SK-N-SH treated with all-trans-retinoic acid at 6 μM for 48 hours (cell line): Measurements from ENCODE around the gene MUTYH.

Experiments used
- ATAC-seq: fragments of 200-7000 bp; cut with Tn5 transposase; 3 replicates; pipeline ENCODE4 v1.9.1; 2020; ENCODE audit warnings: mild to moderate bottlenecking, moderate library complexity
- ARNTL ChIP-seq: fragments of 450-650 bp; formaldehyde crosslinking; IDR thresholded peaks from 2 replicates; pipeline ENCODE4 v1.5.0; 2020; ENCODE audit warnings: low read depth, mild to moderate bottlenecking, moderate library complexity, borderline replicate concordance
- BACH2 ChIP-seq: fragments of 250-450 bp; sonication (Bioruptor Pico); IDR thresholded peaks from 2 replicates; pipeline ENCODE4 v1.9.0; 2021; ENCODE audit warnings: mild to moderate bottlenecking, borderline replicate concordance
- CREB5 ChIP-seq: fragments of 250-450 bp; sonication (Bioruptor Pico); IDR thresholded peaks from 2 replicates; pipeline ENCODE4 v1.5.1; 2020; ENCODE audit warnings: low read depth, mild to moderate bottlenecking, moderate library complexity
- CSDC2 ChIP-seq: fragments of 250-450 bp; sonication (Bioruptor Pico); IDR thresholded peaks from 2 replicates; pipeline ENCODE4 v1.5.0; 2020; ENCODE audit warnings: mild to moderate bottlenecking, moderate library complexity
- CSRNP3 ChIP-seq: fragments of 250-450 bp; sonication (Bioruptor Pico); IDR thresholded peaks from 2 replicates; pipeline ENCODE4 v1.5.1; 2021; ENCODE audit warnings: mild to moderate bottlenecking, moderate library complexity
- ESRRG ChIP-seq: fragments of 250-450 bp; sonication (Bioruptor Pico); IDR thresholded peaks from 2 replicates; pipeline ENCODE4 v1.6.1; 2021; ENCODE audit warnings: mild to moderate bottlenecking
- GLIS3 ChIP-seq: fragments of 250-450 bp; sonication (Bioruptor Pico); IDR thresholded peaks from 2 replicates; pipeline ENCODE4 v1.5.0; 2020; ENCODE audit warnings: mild to moderate bottlenecking, moderate library complexity
- ISL1 ChIP-seq: fragments of 250-450 bp; sonication (Bioruptor Pico); IDR thresholded peaks from 2 replicates; pipeline ENCODE4 v2.1.2; 2022; ENCODE audit warnings: mild to moderate bottlenecking, moderate library complexity
- OSR1 ChIP-seq: fragments of 250-450 bp; sonication (Bioruptor Pico); IDR thresholded peaks from 2 replicates; pipeline ENCODE4 v1.8.0; 2022; ENCODE audit warnings: moderate library complexity, mild to moderate bottlenecking, inconsistent platforms
- PPARA ChIP-seq: fragments of 250-450 bp; sonication (Bioruptor Pico); IDR thresholded peaks from 2 replicates; pipeline ENCODE4 v1.5.0; 2020; ENCODE audit warnings: mild to moderate bottlenecking, borderline replicate concordance
- TCF4 ChIP-seq: fragments of 250-450 bp; sonication (Bioruptor Pico); IDR thresholded peaks from 2 replicates; pipeline ENCODE4 v1.8.0; 2021; ENCODE audit warnings: mild to moderate bottlenecking, moderate library complexity, borderline replicate concordance
- TOX ChIP-seq: fragments of 250-450 bp; sonication (Bioruptor Pico); IDR thresholded peaks from 2 replicates; pipeline ENCODE4 v1.8.0; 2021; ENCODE audit warnings: mild to moderate bottlenecking, moderate library complexity, borderline replicate concordance
- ZC3H10 ChIP-seq: fragments of 250-450 bp; sonication (Bioruptor Pico); IDR thresholded peaks from 2 replicates; pipeline ENCODE4 v1.5.1; 2021; ENCODE audit warnings: mild to moderate bottlenecking, moderate library complexity
- ZFP3 ChIP-seq: fragments of 250-450 bp; sonication (Bioruptor Pico); IDR thresholded peaks from 2 replicates; pipeline ENCODE4 v1.5.0; 2020; ENCODE audit warnings: mild to moderate bottlenecking, moderate library complexity
- ZFP30 ChIP-seq: fragments of 450-650 bp; formaldehyde crosslinking; IDR thresholded peaks from 2 replicates; pipeline ENCODE4 v1.5.0; 2022; ENCODE audit warnings: mild to moderate bottlenecking, moderate library complexity
- ZNF565 ChIP-seq: fragments of 450-650 bp; formaldehyde crosslinking; conservative IDR thresholded peaks from 2 replicates; pipeline ENCODE4 v1.5.0; 2020; ENCODE audit warnings: low read depth, mild to moderate bottlenecking, moderate library complexity
- ZNF70 ChIP-seq: fragments of 450-650 bp; formaldehyde crosslinking; IDR thresholded peaks from 2 replicates; pipeline ENCODE4 v1.5.0; 2020; ENCODE audit warnings: mild to moderate bottlenecking, moderate library complexity
- ZNF8 ChIP-seq: fragments of 450-650 bp; formaldehyde crosslinking; IDR thresholded peaks from 2 replicates; pipeline ENCODE4 v1.5.0; 2020; ENCODE audit warnings: mild to moderate bottlenecking, moderate library complexity
- TF ChIP-seq, protein P1 (sequence below): fragments of 250-450 bp; sonication (Bioruptor Pico); IDR thresholded peaks from 2 replicates; pipeline ENCODE4 v1.8.0; 2020; ENCODE audit warnings: mild to moderate bottlenecking, moderate library complexity, borderline replicate concordance
- TF ChIP-seq, protein P2 (sequence below): fragments of 250-450 bp; sonication (Bioruptor Pico); IDR thresholded peaks from 2 replicates; pipeline ENCODE4 v1.5.0; 2020; ENCODE audit warnings: mild to moderate bottlenecking, moderate library complexity
- TF ChIP-seq, protein P3 (sequence below): fragments of 250-450 bp; sonication (Bioruptor Pico); IDR thresholded peaks from 2 replicates; pipeline ENCODE4 v1.8.0; 2021; ENCODE audit warnings: low read depth, mild to moderate bottlenecking, moderate library complexity, borderline replicate concordance

MUTYH gene

GRCh38 chr1:45329445-45329844 is 10.8 kb downstream of the MUTYH start:
- TF ChIP-seq ZNF8 (CRISPR knock-in tag) = no peak
- no peak for TF ChIP-seq ESRRG (CRISPR knock-in tag)
- TF ChIP-seq ZNF565 (CRISPR knock-in tag) = no peak
- TF ChIP-seq ZC3H10 (CRISPR knock-in tag) = no peak
- TF ChIP-seq PPARA (CRISPR knock-in tag) = no peak
- no peak for TF ChIP-seq CSRNP3 (CRISPR knock-in tag)
- no peak for TF ChIP-seq ZNF70
- no peak for TF ChIP-seq TOX (CRISPR knock-in tag)
- TF ChIP-seq, protein P1, sequence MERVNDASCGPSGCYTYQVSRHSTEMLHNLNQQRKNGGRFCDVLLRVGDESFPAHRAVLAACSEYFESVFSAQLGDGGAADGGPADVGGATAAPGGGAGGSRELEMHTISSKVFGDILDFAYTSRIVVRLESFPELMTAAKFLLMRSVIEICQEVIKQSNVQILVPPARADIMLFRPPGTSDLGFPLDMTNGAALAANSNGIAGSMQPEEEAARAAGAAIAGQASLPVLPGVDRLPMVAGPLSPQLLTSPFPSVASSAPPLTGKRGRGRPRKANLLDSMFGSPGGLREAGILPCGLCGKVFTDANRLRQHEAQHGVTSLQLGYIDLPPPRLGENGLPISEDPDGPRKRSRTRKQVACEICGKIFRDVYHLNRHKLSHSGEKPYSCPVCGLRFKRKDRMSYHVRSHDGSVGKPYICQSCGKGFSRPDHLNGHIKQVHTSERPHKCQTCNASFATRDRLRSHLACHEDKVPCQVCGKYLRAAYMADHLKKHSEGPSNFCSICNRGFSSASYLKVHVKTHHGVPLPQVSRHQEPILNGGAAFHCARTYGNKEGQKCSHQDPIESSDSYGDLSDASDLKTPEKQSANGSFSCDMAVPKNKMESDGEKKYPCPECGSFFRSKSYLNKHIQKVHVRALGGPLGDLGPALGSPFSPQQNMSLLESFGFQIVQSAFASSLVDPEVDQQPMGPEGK (CRISPR knock-in tag) = no peak
- TF ChIP-seq CREB5 (CRISPR knock-in tag) = no peak
- TF ChIP-seq ISL1 (CRISPR knock-in tag) = no peak
- TF ChIP-seq GLIS3 (CRISPR knock-in tag) = no peak
- TF ChIP-seq, protein P2, sequence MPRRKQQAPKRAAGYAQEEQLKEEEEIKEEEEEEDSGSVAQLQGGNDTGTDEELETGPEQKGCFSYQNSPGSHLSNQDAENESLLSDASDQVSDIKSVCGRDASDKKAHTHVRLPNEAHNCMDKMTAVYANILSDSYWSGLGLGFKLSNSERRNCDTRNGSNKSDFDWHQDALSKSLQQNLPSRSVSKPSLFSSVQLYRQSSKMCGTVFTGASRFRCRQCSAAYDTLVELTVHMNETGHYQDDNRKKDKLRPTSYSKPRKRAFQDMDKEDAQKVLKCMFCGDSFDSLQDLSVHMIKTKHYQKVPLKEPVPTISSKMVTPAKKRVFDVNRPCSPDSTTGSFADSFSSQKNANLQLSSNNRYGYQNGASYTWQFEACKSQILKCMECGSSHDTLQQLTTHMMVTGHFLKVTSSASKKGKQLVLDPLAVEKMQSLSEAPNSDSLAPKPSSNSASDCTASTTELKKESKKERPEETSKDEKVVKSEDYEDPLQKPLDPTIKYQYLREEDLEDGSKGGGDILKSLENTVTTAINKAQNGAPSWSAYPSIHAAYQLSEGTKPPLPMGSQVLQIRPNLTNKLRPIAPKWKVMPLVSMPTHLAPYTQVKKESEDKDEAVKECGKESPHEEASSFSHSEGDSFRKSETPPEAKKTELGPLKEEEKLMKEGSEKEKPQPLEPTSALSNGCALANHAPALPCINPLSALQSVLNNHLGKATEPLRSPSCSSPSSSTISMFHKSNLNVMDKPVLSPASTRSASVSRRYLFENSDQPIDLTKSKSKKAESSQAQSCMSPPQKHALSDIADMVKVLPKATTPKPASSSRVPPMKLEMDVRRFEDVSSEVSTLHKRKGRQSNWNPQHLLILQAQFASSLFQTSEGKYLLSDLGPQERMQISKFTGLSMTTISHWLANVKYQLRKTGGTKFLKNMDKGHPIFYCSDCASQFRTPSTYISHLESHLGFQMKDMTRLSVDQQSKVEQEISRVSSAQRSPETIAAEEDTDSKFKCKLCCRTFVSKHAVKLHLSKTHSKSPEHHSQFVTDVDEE (CRISPR knock-in tag) = no peak
- TF ChIP-seq ZFP30 = no peak
- TF ChIP-seq, protein P3, sequence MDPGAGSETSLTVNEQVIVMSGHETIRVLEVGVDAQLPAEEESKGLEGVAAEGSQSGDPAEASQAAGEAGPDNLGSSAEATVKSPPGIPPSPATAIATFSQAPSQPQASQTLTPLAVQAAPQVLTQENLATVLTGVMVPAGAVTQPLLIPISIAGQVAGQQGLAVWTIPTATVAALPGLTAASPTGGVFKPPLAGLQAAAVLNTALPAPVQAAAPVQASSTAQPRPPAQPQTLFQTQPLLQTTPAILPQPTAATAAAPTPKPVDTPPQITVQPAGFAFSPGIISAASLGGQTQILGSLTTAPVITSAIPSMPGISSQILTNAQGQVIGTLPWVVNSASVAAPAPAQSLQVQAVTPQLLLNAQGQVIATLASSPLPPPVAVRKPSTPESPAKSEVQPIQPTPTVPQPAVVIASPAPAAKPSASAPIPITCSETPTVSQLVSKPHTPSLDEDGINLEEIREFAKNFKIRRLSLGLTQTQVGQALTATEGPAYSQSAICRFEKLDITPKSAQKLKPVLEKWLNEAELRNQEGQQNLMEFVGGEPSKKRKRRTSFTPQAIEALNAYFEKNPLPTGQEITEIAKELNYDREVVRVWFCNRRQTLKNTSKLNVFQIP (CRISPR knock-in tag) = no peak
- no peak for TF ChIP-seq ZFP3
- TF ChIP-seq CSDC2 (CRISPR knock-in tag) = no peak
- TF ChIP-seq TCF4 (CRISPR knock-in tag) = no peak
- ATAC-seq = no peak

DNA sequence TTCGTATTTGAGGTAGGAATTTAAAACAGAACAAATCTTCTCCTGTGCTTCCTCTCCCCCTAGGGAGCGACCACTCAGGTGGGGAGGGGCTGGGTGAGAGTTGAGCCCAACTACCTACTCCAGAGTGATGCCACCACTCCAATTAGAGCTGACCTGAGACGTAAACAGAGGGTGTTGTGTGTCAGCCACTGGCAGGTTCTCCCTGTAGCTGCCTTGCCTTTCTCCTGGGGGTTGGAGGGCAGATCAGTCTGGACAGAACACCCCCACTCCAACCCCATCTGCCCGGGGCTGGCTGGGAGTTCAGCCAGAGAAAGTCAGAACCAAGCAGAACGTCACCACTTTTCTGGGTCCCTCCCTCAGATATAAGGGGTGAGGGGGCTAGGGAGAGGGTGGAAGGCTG is 11.6 kb downstream of the MUTYH start:
- no peak for ATAC-seq
- no peak for TF ChIP-seq ZC3H10 (CRISPR knock-in tag)
- TF ChIP-seq CSRNP3 (CRISPR knock-in tag) = no peak
- no peak for TF ChIP-seq PPARA (CRISPR knock-in tag)
- TF ChIP-seq ZNF8 (CRISPR knock-in tag) = no peak
- no peak for TF ChIP-seq ZFP30
- TF ChIP-seq TOX (CRISPR knock-in tag) = no peak
- TF ChIP-seq, protein P1 (CRISPR knock-in tag) = no peak
- no peak for TF ChIP-seq TCF4 (CRISPR knock-in tag)
- no peak for TF ChIP-seq ESRRG (CRISPR knock-in tag)
- TF ChIP-seq BACH2 = no peak
- TF ChIP-seq, protein P2 (CRISPR knock-in tag) = no peak
- no peak for TF ChIP-seq ARNTL (CRISPR knock-in tag)
- TF ChIP-seq ZNF565 (CRISPR knock-in tag) = no peak
- TF ChIP-seq OSR1 (CRISPR knock-in tag) = no peak
- TF ChIP-seq CSDC2 (CRISPR knock-in tag) = no peak
- TF ChIP-seq, protein P3 (CRISPR knock-in tag) = no peak
